GM12878 (cell line): ENCODE results near the gene BRCA2.

Experiments
- CBX3 ChIP-seq: fragments of 200-600 bp; sonication (generic); IDR thresholded peaks from 2 replicates; pipeline ENCODE4 v1.6.1; 2016; ENCODE audit warnings: low read depth, borderline replicate concordance
- CTCF ChIP-seq, 3 experiments: IDR thresholded peaks in 2 of 3; conservative IDR thresholded peaks in 1 of 3; 2 replicates each; pipeline ENCODE4 v1.5.1; 2011; ENCODE audit warnings: low read depth in 3 of 3, low read length in 3 of 3, mild to moderate bottlenecking in 3 of 3, control low read depth in 2 of 3, moderate library complexity in 2 of 3, inconsistent platforms in 1 of 3, mixed read lengths in 1 of 3; ENCODE audit not compliant: control insufficient read depth in 2 of 3, insufficient read depth in 1 of 3; ENCODE audit errors: extremely low read depth in 1 of 3
- EZH2 ChIP-seq: IDR thresholded peaks from 2 replicates; pipeline ENCODE4 v1.6.1; 2012; ENCODE audit warnings: low read depth, mild to moderate bottlenecking, control low read depth, inconsistent platforms, low read length, borderline replicate concordance; ENCODE audit not compliant: control insufficient read depth
- GATAD2B ChIP-seq: fragments of 450-650 bp; conservative IDR thresholded peaks from 2 replicates; pipeline ENCODE4 v1.6.1; 2017; ENCODE audit warnings: low read depth, mild to moderate bottlenecking, moderate library complexity
- HCFC1 ChIP-seq: fragments of 150-350 bp; IDR thresholded peaks from 2 replicates; pipeline ENCODE4 v1.6.1; 2014; ENCODE audit warnings: low read length
- POLR2A ChIP-seq: IDR thresholded peaks from 2 replicates; pipeline ENCODE4 v1.6.1; 2011; ENCODE audit warnings: low read depth, mild to moderate bottlenecking, low read length
- SMC3 ChIP-seq: IDR thresholded peaks from 2 replicates; pipeline ENCODE4 v1.6.1; 2011; ENCODE audit warnings: low read length, improper control_type of control experiment, borderline replicate concordance
- ZSCAN29 ChIP-seq: fragments of 450-650 bp; IDR thresholded peaks from 2 replicates; pipeline ENCODE4 v1.6.1; 2017; ENCODE audit warnings: mild to moderate bottlenecking, moderate library complexity
- TF ChIP-seq, protein P1 (sequence below): IDR thresholded peaks from 2 replicates; pipeline ENCODE4 v1.6.1; 2012; ENCODE audit warnings: improper control_type of control experiment, low read depth, low read length; ENCODE audit not compliant: insufficient replicate concordance
- TF ChIP-seq, protein P2 (sequence below): IDR thresholded peaks from 2 replicates; pipeline ENCODE4 v1.6.1; 2011; ENCODE audit warnings: low read depth, low read length, improper control_type of control experiment, borderline replicate concordance
- TF ChIP-seq, protein P3 (sequence below): IDR thresholded peaks from 2 replicates; pipeline ENCODE4 v1.6.1; 2011; ENCODE audit warnings: low read depth, mild to moderate bottlenecking, low read length, moderate library complexity, borderline replicate concordance; ENCODE audit errors: extremely low read depth

DNA sequence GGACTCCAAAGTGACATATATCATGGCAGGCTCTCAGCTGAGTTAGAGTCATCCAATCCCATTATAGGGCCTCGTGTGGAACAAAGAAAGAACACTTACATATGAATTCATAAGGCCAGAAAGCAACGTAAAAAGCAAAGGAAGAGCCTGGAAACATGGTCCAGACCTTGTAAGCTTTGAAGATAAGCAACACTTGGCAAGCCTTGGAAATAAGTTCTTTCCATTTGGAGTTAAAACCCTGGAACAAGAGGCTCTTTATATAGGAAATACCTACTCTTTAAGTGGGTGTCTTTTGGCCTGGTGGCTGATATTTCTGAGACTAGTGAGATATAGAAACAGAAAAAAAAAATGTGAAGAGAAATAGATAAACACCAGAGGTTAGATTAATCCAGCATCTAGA lies 49.6 kb upstream of the BRCA2 start:
- TF ChIP-seq POLR2A (no peak), ZSCAN29 (no peak), GATAD2B (no peak), EZH2 (no peak), CTCF (IDR thresholded peaks at IDR 0.05 in 2 of 3, conservative IDR thresholded peaks at IDR 0.05 in 1 of 3; ENCODE audit: control insufficient read depth in 2 of 3, extremely low read depth in 1 of 3, insufficient read depth in 1 of 3, low read depth in 3 of 3, low read length in 3 of 3) (no peak), CBX3 (no peak), SMC3 (no peak), HCFC1 (no peak)
- TF ChIP-seq, protein P1, sequence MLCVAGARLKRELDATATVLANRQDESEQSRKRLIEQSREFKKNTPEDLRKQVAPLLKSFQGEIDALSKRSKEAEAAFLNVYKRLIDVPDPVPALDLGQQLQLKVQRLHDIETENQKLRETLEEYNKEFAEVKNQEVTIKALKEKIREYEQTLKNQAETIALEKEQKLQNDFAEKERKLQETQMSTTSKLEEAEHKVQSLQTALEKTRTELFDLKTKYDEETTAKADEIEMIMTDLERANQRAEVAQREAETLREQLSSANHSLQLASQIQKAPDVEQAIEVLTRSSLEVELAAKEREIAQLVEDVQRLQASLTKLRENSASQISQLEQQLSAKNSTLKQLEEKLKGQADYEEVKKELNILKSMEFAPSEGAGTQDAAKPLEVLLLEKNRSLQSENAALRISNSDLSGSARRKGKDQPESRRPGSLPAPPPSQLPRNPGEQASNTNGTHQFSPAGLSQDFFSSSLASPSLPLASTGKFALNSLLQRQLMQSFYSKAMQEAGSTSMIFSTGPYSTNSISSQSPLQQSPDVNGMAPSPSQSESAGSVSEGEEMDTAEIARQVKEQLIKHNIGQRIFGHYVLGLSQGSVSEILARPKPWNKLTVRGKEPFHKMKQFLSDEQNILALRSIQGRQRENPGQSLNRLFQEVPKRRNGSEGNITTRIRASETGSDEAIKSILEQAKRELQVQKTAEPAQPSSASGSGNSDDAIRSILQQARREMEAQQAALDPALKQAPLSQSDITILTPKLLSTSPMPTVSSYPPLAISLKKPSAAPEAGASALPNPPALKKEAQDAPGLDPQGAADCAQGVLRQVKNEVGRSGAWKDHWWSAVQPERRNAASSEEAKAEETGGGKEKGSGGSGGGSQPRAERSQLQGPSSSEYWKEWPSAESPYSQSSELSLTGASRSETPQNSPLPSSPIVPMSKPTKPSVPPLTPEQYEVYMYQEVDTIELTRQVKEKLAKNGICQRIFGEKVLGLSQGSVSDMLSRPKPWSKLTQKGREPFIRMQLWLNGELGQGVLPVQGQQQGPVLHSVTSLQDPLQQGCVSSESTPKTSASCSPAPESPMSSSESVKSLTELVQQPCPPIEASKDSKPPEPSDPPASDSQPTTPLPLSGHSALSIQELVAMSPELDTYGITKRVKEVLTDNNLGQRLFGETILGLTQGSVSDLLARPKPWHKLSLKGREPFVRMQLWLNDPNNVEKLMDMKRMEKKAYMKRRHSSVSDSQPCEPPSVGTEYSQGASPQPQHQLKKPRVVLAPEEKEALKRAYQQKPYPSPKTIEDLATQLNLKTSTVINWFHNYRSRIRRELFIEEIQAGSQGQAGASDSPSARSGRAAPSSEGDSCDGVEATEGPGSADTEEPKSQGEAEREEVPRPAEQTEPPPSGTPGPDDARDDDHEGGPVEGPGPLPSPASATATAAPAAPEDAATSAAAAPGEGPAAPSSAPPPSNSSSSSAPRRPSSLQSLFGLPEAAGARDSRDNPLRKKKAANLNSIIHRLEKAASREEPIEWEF: no peak
- TF ChIP-seq, protein P2, sequence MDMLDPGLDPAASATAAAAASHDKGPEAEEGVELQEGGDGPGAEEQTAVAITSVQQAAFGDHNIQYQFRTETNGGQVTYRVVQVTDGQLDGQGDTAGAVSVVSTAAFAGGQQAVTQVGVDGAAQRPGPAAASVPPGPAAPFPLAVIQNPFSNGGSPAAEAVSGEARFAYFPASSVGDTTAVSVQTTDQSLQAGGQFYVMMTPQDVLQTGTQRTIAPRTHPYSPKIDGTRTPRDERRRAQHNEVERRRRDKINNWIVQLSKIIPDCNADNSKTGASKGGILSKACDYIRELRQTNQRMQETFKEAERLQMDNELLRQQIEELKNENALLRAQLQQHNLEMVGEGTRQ: no peak
- TF ChIP-seq, protein P3, sequence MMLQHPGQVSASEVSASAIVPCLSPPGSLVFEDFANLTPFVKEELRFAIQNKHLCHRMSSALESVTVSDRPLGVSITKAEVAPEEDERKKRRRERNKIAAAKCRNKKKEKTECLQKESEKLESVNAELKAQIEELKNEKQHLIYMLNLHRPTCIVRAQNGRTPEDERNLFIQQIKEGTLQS: no peak
